Measurements from ENCODE around the gene HDAC7. TPM values are rescaled to one million over a fixed set of nuclear protein-coding genes. Genes with fewer than 3 reads are reported as not detected.

The HDAC7 gene
- total RNA-seq, 1 experiment from 2014 or later = 3.6 TPM

DNA sequence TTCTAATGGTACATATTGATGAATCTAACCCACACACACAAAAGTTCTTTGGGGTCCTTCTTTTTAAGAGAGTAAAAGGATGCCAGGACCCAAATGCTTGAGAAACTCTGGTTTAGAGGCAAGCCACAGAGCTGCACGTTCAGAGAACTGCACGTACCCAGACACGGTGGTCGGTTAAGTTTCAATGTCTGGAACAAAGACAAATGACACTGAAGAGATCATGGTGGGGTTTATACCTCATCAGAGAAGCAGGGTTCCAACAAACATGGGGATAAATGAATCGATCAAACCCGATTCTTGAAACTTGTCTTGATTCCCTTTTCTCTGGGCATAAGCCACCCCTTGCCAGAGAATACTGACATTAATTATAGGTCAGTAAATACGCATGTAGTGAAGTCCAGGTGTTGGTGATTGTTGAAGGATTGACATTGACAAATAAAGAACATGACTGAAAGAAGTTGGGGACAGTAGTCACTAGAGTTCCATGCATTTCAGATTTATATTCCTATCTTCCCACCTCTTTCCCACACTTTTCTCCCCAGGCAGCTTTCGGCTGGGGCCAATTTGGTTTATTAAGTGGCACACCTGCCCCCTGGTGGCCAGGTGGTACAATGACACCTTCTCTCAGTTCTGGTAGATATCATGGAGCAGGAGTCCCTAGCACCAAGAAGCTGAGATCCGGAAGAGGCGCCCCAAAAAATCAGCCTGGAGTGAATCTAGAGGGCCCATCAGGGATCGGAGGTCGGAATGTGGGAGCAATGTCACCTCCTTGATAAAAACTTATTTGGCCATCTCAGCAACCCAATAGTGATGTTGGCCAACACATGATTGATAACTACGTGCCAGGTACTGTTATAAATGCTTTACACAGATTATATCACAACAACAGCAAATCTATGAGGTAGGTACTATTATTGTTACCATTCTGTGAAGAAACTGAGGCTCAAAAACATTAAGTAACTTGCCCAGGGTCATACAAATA is 17.8 kb upstream of the HDAC7 start:
- peak; percentile 77 for DNase-seq (ENCODE audit: low read depth, low spot score)
- in situ Hi-C loops (cut with HindIII; ENCODE audit: low pct_unique_long_range_greater_than_20kb, low sequenced_read_pairs) = no loop called here

- DNase-seq (ENCODE audit: low read depth, low spot score) = no peak
- in situ Hi-C loops (cut with HindIII; ENCODE audit: low pct_unique_long_range_greater_than_20kb, low sequenced_read_pairs) = no loop called here
These were observed 16.1 kb upstream of the HDAC7 start for GRCh38 chr12:47835831-47836155.

DNA sequence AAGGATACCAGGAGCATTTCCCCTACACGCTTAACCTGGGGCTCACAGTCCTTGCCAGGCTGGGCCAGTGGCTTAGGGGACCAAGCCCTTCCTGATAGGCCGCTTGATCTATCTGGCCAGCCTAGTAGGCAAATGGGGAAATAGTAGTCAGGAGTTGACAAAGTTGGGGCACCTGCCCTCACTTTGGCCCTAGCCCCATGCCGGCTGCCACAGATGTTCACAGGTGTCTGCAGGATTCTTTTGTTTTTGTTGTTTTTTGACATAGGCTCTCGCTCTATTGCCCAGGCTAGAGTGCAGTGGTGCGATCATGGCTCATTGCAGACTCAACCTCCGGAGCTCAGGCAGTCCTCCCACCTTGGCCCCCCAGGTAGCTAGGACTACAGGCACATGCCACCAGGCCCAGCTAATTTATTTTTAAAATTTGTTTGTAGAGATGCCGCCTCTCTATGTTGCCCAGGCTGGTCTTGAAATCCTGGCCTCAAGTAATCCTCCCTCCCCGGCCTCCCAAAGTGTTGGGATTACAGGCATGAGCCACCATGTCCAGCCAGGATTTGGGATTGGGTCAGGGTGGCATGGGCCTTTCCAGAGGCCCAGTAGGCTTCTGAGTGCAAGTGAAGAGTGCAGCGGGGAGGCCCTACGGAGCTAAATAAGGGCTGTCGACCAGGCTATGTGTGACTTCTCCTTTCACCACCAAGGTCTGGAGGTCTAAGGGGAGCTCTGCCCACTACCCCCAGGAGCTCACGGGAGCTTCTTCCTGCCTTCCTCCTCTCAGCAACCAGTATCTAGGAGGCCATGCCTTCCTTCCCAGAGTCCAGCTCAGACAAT is 15.5 kb upstream of the HDAC7 start:
- in situ Hi-C loops (cut with HindIII; ENCODE audit: low pct_unique_long_range_greater_than_20kb, low sequenced_read_pairs) = no loop called here
- no peak for DNase-seq (ENCODE audit: low read depth, low spot score)

DNA sequence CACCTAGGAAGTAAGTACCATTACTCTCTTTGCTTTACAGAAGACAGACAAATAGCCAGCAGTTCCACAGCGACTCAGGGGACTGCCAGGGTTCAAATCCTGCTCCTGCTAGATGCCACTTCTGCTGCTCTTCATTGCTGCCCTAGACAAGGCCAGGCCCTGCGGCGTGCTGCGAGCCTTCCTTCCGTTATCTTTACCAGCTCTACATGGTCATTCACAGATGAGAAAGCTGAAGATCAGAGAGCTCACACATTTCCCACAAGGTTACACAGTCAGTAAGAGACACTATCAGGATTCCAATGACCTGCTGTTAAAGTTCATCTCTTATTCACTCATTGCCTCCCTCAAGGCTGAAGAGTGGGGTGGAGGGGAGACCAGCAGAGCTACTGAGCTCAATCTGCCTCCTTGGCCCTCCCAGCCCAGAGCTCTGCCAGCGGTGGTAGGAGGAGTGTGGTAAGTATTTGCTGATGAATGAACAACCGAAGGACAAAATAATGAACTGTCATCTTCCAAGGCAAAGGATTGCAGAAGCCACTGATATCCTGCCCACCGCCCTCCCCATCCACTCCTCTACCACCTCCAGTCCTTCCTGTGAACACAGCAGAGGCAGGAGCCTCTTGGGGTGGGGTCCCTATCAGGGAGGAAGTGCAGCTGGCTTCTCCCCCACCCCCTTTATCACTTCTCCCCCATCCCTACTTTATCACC is 14.6 kb upstream of the HDAC7 start:
- no peak for DNase-seq (ENCODE audit: low read depth, low spot score)
- in situ Hi-C loops (cut with HindIII; ENCODE audit: low pct_unique_long_range_greater_than_20kb, low sequenced_read_pairs) = no loop called here

DNA sequence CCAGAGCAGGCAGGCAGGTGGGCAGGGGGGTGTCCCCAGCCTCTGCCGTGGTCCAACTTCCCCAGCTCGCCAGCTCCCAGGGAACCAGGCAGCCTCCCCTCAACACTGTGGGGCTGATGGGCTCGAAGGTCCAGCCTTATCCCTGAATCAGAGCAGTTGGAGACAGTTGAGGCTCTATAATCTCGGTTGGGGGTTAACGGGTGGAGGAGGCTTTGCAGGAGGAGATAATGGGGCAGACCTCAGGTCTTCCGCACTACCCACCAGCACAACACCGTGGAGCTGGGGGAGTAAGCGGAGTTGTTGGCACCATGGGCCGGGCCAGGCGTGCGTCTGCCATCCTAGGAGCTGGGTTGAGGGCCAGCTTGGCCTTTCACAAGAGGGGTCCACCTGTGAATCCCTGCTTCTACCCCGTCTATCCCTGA is 13.9 kb upstream of the HDAC7 start:
- in situ Hi-C loops (cut with HindIII; ENCODE audit: low pct_unique_long_range_greater_than_20kb, low sequenced_read_pairs) = no loop called here
- no peak for DNase-seq (ENCODE audit: low read depth, low spot score)

DNA sequence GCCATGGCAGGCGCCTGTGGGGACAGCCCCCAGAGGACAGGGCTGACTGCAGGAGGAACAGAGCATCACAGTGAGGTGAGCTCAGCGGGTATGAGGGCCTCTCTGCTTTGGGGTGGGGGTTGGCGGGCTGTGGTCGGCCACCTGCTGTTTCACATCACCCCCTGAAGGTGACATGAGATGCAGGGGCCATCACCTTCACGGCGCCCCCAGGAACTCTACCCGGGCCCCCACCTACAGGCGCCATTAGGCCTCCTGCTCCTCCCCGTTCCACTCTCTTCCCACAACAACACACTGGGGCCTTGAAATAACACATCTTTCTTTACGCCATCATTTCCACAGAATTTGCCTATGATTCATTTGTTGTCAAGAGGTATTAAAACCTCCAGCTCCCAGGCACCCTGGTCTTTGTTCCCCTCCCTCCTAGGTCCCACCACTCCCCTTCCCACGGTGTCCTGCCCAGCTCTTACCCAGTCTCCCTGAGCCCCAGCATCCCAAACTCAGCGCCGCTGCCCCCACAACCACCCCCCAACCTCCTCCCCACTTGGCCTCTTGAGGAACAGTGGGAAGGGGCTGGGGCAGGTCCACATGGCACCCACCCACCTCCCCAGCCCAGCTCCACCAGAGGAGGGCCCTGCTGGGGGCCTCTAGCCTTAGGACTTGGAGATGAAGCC is 12.7 kb upstream of the HDAC7 start:
- DNase-seq (ENCODE audit: low read depth, low spot score) = no peak
- in situ Hi-C loops (cut with HindIII; ENCODE audit: low pct_unique_long_range_greater_than_20kb, low sequenced_read_pairs) = no loop called here

DNA sequence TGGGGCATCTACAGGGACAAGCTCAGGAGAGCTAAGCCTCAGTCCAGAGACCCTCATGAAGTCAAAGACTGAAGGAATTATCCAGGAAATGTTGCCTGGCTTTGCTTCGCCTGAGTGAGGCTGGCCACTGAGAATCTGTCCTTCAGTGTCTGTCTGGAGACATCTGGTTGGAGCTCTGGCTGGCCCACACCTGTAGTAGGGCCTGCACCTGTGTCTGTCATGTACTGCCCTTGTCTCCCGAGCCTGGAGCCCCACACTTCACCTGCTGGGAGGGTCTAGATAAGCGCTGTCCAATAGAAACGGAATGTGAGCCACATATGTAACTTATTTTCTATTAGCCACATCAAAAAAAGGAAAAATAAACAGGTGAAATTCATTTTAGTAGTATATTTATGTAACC is 9.9 kb upstream of the HDAC7 start:
- no peak for DNase-seq (ENCODE audit: low read depth, low spot score)
- in situ Hi-C loops (cut with HindIII; ENCODE audit: low pct_unique_long_range_greater_than_20kb, low sequenced_read_pairs) = no loop called here

DNA sequence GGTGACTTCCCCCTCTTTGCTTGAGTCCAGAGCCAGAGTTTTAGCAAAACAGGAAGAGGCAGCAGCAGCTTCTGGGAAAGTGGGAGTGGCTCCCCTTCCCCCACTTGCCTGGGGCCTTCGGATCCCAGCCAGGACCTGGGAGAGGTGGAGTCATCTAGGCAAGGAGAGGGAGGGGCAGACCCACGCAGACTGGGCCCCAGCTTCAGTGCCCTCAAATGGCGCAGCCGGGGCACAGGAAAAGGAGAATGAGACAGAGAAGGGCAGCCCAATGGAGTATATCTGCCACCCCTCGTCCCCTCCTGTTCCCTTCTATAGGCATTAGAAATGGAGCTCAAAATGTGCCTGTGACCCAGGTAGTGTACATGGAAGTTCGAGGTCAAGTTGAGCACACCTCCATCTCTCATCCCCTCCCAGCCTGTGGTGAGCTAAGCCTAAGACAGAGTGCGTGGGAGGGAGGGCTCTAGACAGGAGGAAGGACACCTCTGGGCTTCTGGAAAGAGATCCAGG is 9.3 kb upstream of the HDAC7 start:
- peak; percentile 43 for DNase-seq (ENCODE audit: low read depth, low spot score)
- in situ Hi-C loops (cut with HindIII; ENCODE audit: low pct_unique_long_range_greater_than_20kb, low sequenced_read_pairs) = no loop called here

DNA sequence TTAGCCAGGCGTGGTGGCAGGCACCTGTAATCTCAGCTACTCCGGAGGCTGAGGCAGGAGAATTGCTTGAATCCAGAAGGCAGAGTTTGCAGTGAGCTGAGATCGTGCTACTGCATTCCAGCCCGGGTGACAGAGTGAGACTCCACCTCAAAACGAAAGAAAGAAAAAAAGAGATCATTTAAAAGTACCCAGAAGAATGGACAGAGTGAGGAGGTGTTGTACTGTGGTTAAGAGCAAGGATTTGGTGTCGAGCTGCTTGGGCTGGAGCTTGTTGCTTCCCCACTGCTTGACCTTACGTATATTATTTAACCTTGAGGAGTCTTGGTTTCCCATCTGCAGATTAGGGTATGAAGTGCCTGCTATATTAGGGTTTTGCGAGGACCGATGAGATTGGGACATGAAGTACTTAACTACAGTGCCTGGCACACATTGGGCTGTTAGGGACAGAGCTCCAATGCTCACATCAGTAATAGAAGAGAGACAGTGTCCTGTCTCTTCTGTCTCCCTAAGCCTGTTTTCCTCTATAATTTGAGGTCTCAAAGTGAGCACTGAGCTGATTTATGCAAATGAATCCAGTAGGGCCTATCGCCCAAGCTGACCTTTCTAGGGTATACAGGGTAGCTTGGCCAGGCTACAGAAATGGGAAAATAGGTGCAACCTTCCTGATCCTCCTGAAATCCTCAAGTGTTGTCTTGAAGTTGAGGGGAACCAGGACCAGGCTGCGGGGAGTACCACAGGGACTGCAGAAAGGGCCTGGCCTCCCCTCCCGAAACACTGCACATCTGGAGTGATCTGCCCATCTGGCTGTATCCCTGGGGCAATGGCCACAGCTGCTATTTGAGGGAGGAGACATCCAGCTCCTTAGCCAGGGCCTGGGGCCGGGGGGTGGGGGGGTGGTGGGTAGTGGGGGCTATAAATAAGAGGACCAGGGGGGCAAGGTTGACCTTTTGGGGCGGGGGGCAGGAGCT is 8.6 kb upstream of the HDAC7 start:
- in situ Hi-C loops (cut with HindIII; ENCODE audit: low pct_unique_long_range_greater_than_20kb, low sequenced_read_pairs) = no loop called here
- DNase-seq (ENCODE audit: low read depth, low spot score) = no peak

- no peak for DNase-seq (ENCODE audit: low read depth, low spot score)
- in situ Hi-C loops (cut with HindIII; ENCODE audit: low pct_unique_long_range_greater_than_20kb, low sequenced_read_pairs) = no loop called here
These were observed 5.5 kb upstream of the HDAC7 start for GRCh38 chr12:47825173-47825639.

- no peak for DNase-seq (ENCODE audit: low read depth, low spot score)
- in situ Hi-C loops (cut with HindIII; ENCODE audit: low pct_unique_long_range_greater_than_20kb, low sequenced_read_pairs) = no loop called here
These were observed 4.9 kb upstream of the HDAC7 start for GRCh38 chr12:47824635-47825034.

DNA sequence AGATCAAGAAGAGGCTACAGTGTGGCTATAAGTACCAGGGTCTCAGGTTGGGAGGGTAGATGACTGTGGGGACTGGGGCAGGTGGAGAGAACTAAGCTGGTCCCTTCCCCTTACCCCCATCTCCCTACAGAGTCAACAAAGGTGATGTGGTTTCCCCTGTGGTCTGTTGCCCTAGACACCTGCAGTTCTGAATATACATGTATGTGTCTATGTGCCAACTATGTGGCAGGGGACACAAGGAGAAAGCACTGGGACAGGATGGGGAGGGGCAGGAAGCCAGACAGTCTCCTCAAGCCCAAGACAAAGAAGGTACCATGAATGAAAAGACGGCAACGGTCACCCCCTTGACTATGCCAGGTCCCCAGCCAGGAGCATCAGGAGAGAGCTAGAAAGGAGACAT is 4.5 kb upstream of the HDAC7 start:
- no peak for DNase-seq (ENCODE audit: low read depth, low spot score)
- in situ Hi-C loops (cut with HindIII; ENCODE audit: low pct_unique_long_range_greater_than_20kb, low sequenced_read_pairs) = no loop called here

DNA sequence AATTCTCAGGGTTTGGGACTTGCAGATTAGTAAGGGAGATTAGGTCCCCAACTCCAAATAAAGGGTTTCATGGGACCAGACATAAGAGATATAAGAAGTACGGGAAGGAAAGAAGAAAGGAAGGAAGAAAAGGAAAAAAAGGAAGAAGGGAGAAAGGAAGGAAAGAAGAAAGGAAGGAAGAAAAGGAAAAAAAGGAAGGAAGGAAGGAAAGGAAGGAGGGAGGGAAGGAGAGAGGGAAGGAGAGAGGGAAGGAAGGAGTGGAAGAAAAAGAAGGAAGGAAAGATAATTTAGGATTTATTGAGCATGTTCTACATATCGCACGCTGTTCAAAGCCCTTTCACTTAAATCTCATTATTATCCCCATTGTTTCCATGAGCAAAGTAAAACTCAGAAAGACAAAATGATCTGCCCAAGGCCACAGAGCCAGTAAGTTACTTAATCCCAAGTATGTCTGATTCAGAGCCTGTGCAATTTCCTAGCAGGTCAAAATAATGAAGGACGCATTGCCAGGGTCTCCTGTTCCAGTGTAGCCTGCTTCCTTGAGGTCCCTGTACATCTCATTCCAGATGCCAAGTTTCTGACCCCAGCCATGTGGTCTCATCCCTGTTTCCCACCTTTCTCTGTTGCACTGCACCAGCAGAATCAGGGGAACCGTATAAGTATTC is 3.9 kb upstream of the HDAC7 start:
- DNase-seq (ENCODE audit: low read depth, low spot score) = no peak
- in situ Hi-C loops (cut with HindIII; ENCODE audit: low pct_unique_long_range_greater_than_20kb, low sequenced_read_pairs) = no loop called here

- in situ Hi-C loops (cut with HindIII; ENCODE audit: low pct_unique_long_range_greater_than_20kb, low sequenced_read_pairs) = no loop called here
- DNase-seq (ENCODE audit: low read depth, low spot score) = peak; percentile 54
These were observed 3.2 kb upstream of the HDAC7 start for GRCh38 chr12:47822863-47823262.

DNA sequence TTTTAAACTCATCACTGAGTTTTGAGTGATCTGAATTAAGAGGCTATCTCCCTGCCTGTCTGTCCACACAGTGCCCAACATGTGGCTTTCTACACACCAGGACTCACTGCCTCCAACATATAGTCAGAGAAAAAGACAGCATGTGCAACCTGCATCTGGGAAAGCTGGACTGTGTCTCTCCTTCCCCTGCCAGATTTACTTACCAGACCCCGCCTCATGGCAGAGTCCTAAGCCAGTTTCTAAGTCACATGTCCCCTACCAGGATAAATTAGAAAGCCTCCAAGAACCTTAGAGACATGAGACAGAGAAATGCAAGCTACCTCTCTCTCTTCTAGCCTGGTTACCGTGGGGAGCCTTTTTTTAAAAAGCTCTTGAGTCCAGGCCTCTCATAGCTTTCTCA is 2.7 kb upstream of the HDAC7 start:
- in situ Hi-C loops (cut with HindIII; ENCODE audit: low pct_unique_long_range_greater_than_20kb, low sequenced_read_pairs) = no loop called here
- no peak for DNase-seq (ENCODE audit: low read depth, low spot score)

DNA sequence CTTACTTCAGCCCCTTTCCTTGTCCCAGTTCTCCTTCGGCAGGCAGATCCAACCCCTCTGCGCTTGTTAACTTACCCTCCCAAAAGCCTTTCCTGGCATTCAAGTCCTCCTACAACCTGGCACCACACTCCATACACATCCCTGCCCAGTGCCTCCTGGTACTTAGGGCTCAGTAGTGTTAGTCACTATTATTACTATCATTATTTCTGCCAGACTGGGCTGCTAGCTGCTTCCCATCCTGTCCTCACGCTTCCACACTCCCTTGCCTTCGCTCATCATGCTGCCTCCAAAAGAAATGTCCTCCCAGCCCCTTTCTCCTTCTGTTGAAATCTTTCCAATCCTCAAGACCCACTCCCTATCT is 1.6 kb upstream of the HDAC7 start:
- DNase-seq (ENCODE audit: low read depth, low spot score) = no peak
- in situ Hi-C loops (cut with HindIII; ENCODE audit: low pct_unique_long_range_greater_than_20kb, low sequenced_read_pairs) = no loop called here
